GM03348 (cell line): Measurements from ENCODE around the gene PNKP.
"Not testable (repeated sequence)": the region's sequence is repeated elsewhere in the genome, so short reads cannot be mapped to it uniquely, and the experiment has no call there.

Experiments
- DNase-seq: peaks from one replicate; pipeline ENCODE4 v3.0.0; 2012; ENCODE audit warnings: low spot score

The PNKP gene

DNA sequence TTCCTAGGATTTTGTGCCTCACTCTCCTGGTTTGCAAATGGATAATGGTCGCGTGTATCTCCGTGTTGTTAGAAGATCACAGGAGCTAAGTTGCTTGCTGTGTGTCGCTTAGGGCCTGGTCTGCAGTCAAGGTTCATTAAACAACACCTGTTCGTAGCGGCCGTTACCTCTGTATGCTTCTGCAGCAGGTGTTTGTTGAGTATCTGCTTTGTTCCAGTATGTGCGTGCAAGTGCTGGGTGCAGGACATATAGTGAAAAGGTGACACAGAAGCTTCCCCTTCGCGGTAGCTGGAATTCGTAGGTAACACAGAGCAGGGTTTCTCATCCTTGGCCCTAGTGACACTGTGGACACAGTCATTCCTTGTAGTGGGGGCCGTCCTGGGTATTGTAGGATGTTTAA lies 43.9 kb downstream of the PNKP start:
- no peak for DNase-seq

DNA sequence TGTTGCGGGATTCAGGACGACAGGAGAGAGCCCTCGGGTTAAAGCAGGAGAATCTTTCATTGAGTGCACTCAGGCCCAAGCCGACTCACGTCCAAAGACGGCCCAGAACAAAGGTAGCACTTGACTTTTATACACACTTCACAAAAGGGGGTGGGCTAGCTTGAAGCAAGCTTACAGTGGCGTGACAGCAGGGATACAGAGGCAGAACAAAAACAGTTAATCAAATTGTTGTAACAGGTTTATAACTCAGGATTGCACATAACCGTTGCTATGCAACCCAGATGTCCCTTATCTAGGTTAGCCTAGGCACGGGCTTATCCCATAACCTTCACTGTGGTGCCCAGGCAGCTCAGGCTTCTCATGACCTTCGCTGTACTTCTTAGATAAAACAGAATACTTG lies 47.3 kb downstream of the PNKP start:
- no peak for DNase-seq

GRCh38 chr19:49819452-49820115 lies 47.8 kb downstream of the PNKP start:
- not testable (repeated sequence) for DNase-seq

GRCh38 chr19:49818649-49819370 lies 48.6 kb downstream of the PNKP start:
- DNase-seq: no peak

DNA sequence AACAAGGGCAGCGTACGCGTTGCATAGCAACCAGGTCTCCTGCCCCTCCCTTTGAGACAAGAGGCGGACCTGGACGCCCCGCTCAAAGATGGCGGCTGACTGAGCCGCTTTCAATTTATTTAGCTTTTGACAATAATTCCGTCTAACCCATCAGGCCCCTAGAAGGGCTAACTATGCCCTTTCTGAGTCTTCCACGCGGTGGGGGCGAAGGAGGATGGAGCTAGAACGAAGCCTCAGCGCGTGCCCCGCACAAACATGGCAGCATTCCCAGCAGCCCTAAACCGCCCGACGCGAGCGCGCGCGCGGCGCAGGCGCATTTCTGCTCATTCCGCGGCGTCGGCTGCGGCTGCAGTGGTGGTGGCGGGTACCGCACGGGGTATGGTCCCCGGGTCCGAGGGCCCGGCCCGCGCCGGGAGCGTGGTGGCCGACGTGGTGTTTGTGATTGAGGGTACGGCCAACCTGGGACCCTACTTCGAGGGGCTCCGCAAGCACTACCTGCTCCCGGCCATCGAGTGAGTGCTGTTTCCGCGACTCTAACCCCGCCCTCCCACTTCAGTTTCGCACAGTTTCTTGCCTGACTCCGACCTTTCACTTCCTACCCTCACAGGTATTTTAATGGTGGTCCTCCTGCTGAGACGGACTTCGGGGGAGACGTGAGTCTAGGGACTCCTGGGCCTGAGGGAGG lies 49.3 kb downstream of the PNKP start, which contains the start of gene MED25:
Gene MED25, plus strand, starts transcription at position 326 of the 685 bp plus-strand sequence. Its CDS starts 53 bp downstream, at position 379.
- DNase-seq: peak; percentile 95

DNA sequence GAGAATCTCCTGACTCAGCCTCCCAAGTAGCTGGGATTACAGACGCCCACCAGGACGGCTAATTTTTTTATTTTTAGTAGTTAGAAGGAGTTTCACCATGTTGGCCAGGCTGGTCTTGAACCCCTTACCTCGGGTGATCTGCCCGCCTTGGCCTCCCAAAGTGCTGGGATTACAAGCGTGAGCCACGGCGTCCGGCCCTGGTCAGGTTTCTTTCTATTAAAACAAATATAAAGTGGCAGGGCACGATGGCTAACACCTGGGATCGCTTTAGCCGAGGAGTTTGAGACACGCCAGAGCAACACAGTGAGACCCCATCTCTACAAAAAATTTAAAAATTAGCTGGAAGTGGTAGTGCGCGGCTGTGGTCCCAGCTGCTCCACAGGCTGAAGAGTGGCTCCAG lies 50.8 kb downstream of the PNKP start:
- DNase-seq: no peak

- DNase-seq: no peak
Measured at GRCh38 chr19:49814010-49814409, 53.4 kb downstream of the PNKP start.

GRCh38 chr19:49812997-49813861 lies 54.1 kb downstream of the PNKP start, which contains the start of gene FUZ:
Gene FUZ (minus strand): TSS chr19:49813292. CDS start chr19:49813106, 186 bp downstream.
- DNase-seq: peak; percentile 95

DNA sequence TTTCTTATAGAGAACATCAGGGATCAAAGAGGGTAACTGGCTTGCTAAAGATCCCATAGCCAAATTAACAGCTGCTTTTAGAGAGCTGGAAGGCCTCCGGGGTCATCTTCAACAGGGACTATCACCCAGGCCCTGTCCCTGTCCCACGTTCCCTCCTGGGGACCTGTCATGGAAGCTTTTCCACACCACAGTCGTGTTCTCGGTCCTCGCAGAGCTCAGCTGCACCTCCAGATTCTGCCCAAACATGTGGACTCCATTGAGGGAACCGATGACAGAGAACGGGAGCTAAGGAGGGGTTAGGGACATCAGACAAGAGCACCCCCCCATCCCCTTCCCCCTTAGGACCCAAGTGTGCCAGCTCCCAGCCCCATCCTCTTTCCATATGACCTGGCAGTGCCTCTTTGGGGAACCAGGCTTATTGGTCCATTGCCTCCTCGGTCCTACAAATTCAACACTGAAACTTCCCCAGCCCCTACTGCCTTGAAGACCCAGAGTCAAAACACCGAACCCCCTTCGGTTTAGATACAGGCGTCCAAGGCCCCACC lies 54.9 kb downstream of the PNKP start:
- DNase-seq: no peak

GRCh38 chr19:49811328-49811727 lies 56.0 kb downstream of the PNKP start:
- DNase-seq: no peak
